Stimulated activated CD8-positive, alpha-beta memory T cell treated with anti-CD3 and anti-CD28 coated beads, Interleukin-15, amount 100 ng/mL, for 4 hours (primary cell): ENCODE results near the gene BRAT1.
"Not testable (repeated sequence)": the region's sequence is repeated elsewhere in the genome, so short reads cannot be mapped to it uniquely, and the experiment has no call there.

Experiments used
- DNase-seq, 2 donors: peaks; one replicate each; pipeline ENCODE4 v3.0.0-alpha.2; 2020; ENCODE audit warnings: low read depth in 2 of 2

Gene BRAT1

DNA sequence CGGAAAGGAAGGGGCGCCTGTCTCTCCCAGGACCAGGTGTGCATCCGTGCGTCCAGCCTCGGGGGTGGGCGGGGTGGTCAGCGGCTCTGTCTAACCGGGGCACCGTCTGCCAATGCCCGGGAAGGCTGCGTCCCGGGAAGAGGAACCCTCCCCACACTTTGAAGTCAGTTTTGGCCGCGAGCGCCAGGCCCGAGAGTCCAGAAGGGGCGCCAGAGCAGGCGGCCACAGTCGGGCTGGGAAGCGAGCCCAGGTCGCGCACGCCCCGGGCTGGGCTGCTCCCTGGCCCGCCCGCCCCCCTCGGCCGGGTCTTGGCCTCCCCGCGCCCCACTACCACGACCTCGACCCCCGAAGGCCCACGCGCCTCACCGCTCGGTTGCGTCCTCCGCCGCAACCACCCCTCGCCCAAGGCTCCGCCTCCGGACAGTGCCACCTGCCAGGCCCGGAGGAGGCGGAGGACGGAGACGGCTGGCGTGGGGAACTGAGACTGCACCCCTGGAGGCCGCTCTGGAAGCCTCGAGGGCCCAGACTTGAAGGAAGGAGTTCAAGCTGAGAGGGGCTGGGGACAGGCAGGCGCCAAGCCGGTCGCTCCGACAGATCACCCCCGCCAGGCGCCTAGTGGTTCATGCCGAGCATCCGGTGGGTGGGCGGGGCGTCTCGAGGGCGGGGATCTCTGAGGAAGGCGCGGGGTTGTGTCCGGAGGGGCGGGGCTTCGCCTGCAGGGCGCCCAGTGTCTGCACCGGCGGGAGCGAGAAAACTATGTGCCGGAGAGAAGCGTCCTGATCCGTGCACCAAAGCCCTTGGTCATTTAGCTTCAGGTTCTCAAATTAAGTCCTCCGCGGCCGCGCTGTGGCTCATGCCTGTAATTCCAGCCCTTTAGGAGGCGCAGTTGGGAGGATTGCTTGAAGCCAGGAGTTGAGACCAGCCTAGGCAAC lies at the start of gene BRAT1:
Gene BRAT1 (minus strand): TSS at position 404 of the 932 bp plus-strand sequence. CDS start 1,093 bp downstream, outside the sequence.
- DNase-seq, result peak; percentile 85 to 90

- no peak for DNase-seq
Observed at GRCh38 chr7:2604608-2605174, 49.4 kb upstream of the BRAT1 start.

DNA sequence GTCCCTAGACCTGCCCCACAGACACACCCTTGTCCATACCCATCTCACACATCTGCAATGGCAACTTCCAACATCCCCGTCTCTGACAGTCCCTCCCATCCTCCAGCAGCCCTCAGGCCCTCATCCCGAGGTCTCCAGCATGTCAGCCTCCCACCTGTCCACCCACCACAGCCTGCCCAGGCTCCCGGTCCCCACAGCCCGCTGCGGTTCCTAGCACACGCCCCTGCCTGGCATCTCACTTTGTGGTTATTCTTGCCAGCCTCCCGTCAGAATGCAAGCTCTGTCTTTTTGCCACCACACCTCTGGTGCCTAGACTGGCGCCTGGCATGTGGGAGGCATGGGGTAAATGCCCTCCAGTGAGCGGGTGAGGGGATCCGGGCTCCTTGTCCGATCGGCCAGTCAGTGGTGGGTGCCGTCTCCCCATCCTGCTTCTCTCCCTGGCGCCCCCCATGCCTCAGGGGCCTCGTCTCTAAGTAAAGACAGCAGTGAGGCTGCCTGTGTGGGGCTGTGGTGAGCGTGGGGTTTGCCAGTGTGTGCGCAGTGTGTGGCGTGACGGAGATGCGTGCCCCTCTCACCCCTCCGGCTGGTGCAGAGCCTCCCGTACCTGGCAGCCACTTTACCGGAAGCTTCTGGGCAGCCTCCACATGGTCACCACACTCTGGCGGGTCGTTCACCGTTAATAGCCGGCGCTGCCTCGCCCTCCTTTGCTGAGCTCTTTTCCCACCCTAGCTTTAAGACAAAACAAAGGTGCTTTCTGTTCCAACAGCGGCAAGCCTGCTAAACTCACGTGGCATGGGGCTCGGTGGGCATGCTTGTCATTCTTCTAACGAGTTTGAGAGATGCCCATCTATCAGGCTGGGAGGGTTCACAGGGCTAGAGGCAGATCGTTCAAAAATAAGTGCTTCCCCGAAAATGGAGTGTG lies 48.0 kb upstream of the BRAT1 start:
- no peak for DNase-seq

GRCh38 chr7:2602406-2603043 lies 47.2 kb upstream of the BRAT1 start:
- no peak for DNase-seq

- no peak for DNase-seq
Observed at GRCh38 chr7:2601907-2602306, 46.6 kb upstream of the BRAT1 start.

DNA sequence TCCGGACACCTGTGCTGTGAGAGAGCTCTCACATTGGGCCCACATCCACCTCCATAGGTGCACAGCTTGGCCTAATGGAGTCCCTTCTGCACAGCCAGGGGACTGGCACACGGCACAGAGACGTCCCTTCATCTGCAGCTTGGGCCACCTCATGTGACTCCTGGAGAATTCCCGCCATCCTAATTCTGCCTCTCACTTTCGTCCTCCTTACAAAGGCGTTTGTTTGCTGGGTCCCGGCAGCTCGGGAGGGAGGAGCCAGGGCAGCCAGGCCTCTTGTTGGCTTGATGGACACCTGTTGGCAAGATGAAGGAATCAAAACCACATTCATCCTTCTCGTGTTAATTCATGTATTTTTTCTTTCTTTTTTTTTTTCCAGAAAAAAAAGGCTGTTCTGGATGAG lies 45.7 kb upstream of the BRAT1 start:
- DNase-seq, result no peak

DNA sequence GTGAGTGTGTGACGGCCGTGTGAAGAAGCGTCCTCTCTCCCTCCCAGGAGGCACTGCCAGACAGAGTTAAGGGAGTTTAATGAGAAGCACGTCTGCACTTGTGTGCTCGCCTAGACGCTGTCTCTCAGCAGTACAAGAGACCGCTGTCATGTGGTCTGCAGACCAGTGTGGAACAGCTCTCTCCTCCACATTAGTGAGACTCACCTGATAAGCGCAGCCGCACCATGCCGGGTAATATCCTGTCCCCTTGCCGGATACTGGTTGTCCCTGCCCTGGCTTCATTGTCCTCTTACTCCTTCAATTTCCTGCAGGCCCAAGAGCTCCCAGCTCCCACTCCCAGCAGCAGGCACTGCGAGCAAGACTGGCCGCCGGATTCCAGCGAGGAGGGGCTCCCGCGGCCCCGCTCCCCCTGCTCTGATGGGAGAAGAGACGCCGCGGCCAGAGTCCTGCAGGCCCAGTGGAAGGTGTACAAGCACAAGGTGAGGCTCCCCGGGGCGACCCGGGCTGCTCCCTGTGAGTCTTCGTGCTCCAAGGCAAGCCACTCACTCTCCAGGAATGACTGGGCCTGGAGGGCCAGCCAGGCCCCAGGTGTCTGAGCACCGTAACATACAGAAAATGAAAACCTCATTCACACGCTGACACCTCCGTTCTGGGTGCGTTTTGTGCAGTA lies 43.0 kb upstream of the BRAT1 start:
- no peak for DNase-seq

GRCh38 chr7:2597273-2597640 lies 41.9 kb upstream of the BRAT1 start:
- no peak for DNase-seq

DNA sequence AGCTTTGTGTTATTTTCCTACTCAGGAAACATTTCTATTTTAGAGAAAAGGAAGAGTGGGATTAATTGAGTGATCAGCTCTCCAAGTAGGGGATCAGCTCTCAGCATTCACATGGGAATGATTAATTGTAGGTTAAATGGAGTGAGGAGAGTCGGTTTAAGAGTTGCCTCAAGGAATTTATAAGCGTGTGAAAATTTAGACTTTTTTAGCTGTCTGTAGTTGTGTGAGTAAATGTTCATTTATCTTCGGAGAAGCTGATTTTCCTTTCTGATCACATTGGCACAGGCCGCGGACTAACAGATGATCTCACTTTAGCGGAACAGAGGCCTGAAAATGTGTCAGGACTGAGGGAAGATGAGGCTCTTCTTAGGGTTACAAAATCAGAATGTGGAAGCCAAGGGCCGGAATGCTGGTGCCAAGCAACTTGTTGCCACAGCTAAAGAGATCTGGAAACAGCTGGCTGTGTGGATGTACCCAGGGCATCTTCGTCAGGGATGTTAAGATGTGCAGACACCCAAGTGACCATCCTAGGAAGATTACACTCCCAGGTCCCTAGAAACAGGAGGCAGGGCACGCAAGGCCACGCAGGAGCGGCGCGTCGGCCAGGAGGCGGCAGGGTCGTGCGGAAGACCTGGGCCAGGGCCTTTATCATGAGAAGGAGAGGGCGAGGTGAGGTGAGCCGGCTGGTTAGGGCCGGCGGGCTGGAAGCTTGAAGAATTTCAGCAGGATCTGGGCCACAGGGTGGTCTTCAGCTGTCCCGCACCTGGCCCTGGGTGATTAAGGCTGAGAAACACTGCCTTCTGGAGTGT lies 41.3 kb upstream of the BRAT1 start:
- DNase-seq, result no peak

DNA sequence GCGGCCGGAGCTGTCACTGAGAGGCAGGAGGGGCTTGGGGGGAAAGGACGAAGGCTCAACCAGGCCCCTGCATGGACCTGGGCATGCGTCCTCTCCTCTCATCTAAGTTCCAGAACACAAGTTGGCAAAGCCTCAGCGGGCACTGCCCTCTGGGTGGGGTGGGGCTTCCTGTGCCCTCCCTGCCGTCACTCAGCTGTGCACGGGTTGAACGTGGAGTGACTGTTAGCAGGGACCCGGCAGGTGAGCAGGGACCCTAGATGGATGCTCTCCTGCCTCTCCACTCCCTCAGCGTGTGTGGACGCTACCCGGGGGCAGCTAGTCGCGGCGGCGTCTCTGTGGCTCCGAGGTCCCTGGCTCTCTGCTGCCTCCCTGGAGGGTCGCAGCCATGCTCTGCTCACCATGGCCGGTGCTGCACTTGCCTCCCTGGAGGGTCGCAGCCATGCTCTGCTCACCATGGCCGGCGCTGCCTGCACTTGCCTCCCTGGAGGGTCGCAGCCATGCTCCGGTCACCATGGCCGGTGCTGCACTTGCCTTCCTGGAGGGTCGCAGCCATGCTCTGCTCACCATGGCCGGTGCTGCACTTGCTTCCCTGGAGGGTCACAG lies 40.0 kb upstream of the BRAT1 start:
- no peak for DNase-seq

DNA sequence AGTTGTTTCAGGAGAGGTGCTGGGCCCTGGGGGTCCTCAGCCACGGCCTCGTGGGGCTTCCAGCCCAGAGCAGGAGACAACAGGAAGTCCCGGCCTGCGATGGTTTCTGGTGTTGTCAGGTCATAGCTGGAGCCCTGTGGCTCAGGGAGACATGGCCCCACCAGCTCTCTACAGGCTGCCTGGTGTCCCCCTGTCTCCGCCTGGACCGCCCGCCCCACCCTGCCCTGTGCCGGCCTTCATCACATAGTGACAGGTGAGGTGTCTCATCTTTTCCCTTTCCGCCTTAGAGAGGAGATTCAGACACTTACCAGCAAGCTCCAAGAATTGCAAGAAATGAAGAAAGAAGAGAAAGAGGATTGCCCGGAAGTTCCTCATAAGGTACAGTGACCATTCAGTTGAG lies 39.3 kb upstream of the BRAT1 start:
- DNase-seq, result no peak

- DNase-seq, result no peak
Observed at GRCh38 chr7:2593036-2593727, 37.9 kb upstream of the BRAT1 start.

DNA sequence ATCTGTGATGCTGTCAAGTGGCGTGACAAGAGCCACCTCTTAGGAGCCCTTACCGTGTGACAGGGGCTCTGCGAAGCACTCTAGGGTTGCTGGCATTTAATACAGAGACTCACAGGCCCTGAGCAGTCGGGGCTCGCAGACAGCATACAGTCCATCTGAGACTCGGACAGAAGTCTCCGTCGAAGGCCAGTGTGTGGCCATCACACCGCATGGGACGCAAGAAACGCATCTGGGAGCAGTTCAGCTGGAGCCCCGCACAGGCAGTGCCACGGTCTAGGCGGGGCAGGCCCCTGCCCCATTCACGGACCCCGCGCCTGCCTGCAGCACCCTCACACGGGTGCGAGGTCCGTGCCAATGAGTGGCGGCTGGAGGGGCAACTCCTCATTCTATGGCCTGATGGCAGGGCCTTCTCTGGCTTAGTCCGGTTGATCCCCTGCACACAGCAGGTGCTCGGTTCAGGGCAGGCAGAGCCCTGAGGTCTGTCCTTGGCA lies 37.1 kb upstream of the BRAT1 start:
- no peak for DNase-seq

GRCh38 chr7:2589941-2590340 lies 34.6 kb upstream of the BRAT1 start:
- DNase-seq, result not testable (repeated sequence)

- DNase-seq, result no peak
Observed at GRCh38 chr7:2589341-2589740, 34.0 kb upstream of the BRAT1 start.

- DNase-seq, result no peak
Observed at GRCh38 chr7:2587778-2588177, 32.5 kb upstream of the BRAT1 start.

GRCh38 chr7:2587134-2587533 lies 31.8 kb upstream of the BRAT1 start:
- DNase-seq, result no peak

GRCh38 chr7:2586326-2587020 lies 31.1 kb upstream of the BRAT1 start:
- DNase-seq, result no peak

GRCh38 chr7:2585446-2585845 lies 30.1 kb upstream of the BRAT1 start:
- DNase-seq, result no peak
